ENCODE results near the gene FYN.

DNA sequence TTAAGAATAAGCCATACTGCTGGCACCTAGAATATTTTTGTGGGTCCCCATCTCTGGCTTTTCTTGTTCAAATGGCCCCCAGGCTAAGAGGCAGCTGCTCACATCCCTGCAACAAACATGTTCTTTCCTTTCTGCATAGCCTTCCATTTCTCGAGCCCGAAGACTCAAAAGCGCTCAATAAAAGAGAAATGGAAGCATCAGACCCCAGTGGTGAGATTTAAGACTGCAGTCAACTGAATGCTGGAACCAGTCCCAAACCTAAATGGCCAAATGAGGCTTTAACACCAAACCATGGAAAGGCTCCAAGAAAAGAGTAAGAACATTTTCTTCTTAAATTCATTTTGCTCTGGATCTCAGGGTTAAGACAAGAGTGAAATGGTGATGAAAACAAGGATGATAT is 145.4 kb downstream of the FYN start:
- TF ChIP-seq MAX (IDR thresholded peaks at IDR 0.05) (no peak), CTCF (IDR thresholded peaks at IDR 0.05; ENCODE audit: low read depth, low read length, missing input control) (peak; percentile 38), SP1 (IDR thresholded peaks at IDR 0.05) (no peak), TAF1 (conservative IDR thresholded peaks at IDR 0.05) (no peak), ATF3 (IDR thresholded peaks at IDR 0.05) (no peak), RAD21 (IDR thresholded peaks at IDR 0.05) (peak in 1 of 2 donors; percentile 37), REST (IDR thresholded peaks at IDR 0.05) (no peak), YY1 (IDR thresholded peaks at IDR 0.05) (no peak), HNF4G (IDR thresholded peaks at IDR 0.05) (no peak)
